OCI-LY1 (cell line): ENCODE results near the gene NETO2.

Source experiments
- EZH2 ChIP-seq: fragments of 200-600 bp; sonication (generic), shearing (Covaris generic); IDR thresholded peaks from 2 replicates; pipeline ENCODE4 v1.8.0; 2017; ENCODE audit warnings: borderline replicate concordance, mixed run types, mild to moderate bottlenecking, antibody characterized with exemption, low read length, moderate library complexity, mixed read lengths
- TF ChIP-seq, protein P1 (sequence below): fragments of 200-600 bp; sonication (generic), shearing (Covaris generic); IDR thresholded peaks from 2 replicates; pipeline ENCODE4 v1.5.1; 2017; ENCODE audit warnings: mild to moderate bottlenecking, antibody characterized with exemption, low read length, moderate library complexity, mixed read lengths

DNA sequence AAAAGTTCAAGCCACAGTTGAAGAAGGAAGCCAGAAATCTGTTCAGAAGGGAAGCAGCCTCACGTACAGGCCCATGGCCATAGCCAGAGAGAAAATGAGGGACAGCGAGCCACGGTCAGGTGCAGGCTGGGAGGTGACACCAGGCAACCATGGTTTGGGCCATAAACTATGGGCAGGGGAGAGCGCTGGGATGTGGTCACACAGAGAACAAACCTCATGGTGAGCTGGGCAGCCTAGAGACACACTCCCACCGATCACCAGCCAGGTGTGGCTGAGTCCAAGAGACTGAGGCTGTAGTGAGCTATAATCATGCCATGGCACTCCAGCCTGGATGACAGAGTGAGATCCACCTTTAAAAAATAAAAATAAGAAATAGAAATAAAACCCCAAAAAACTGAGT lies 76.5 kb downstream of the NETO2 start:
- TF ChIP-seq EZH2, result no peak
- TF ChIP-seq, protein P1, sequence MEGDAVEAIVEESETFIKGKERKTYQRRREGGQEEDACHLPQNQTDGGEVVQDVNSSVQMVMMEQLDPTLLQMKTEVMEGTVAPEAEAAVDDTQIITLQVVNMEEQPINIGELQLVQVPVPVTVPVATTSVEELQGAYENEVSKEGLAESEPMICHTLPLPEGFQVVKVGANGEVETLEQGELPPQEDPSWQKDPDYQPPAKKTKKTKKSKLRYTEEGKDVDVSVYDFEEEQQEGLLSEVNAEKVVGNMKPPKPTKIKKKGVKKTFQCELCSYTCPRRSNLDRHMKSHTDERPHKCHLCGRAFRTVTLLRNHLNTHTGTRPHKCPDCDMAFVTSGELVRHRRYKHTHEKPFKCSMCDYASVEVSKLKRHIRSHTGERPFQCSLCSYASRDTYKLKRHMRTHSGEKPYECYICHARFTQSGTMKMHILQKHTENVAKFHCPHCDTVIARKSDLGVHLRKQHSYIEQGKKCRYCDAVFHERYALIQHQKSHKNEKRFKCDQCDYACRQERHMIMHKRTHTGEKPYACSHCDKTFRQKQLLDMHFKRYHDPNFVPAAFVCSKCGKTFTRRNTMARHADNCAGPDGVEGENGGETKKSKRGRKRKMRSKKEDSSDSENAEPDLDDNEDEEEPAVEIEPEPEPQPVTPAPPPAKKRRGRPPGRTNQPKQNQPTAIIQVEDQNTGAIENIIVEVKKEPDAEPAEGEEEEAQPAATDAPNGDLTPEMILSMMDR, result no peak
